Endothelial cell of hepatic sinusoid (primary cell): ENCODE data around the gene SHC2.
"Not testable (repeated sequence)": the region's sequence is repeated elsewhere in the genome, so short reads cannot be mapped to it uniquely, and the experiment has no call there.

ENCODE experiments used
- in situ Hi-C: cut with HindIII; loops from 2 replicates; pipeline ENCODE4 v1.10.0; 2017; ENCODE audit warnings: low sequenced_read_pairs

Gene SHC2

GRCh38 chr19:447816-448560 lies 12.8 kb downstream of the SHC2 start:
- in situ Hi-C loops, result no loop called here

- in situ Hi-C loops, result no loop called here
Observed at GRCh38 chr19:447064-447426, 13.8 kb downstream of the SHC2 start.

- in situ Hi-C loops, result no loop called here
Observed at GRCh38 chr19:444677-445210, 16.1 kb downstream of the SHC2 start.

GRCh38 chr19:443005-443404 lies 17.8 kb downstream of the SHC2 start:
- in situ Hi-C loops, result no loop called here

GRCh38 chr19:442085-442484 lies 18.7 kb downstream of the SHC2 start:
- in situ Hi-C loops, result no loop called here

- in situ Hi-C loops, result no loop called here
Observed at GRCh38 chr19:441213-441836, 19.5 kb downstream of the SHC2 start.

GRCh38 chr19:440391-441212 lies 20.2 kb downstream of the SHC2 start:
- in situ Hi-C loops, result no loop called here

- in situ Hi-C loops, result no loop called here
Observed at GRCh38 chr19:439167-439900, 21.5 kb downstream of the SHC2 start.

GRCh38 chr19:438416-438958 lies 22.3 kb downstream of the SHC2 start:
- in situ Hi-C loops, result no loop called here

- in situ Hi-C loops, result no loop called here
Observed at GRCh38 chr19:437041-437440, 23.8 kb downstream of the SHC2 start.

GRCh38 chr19:436413-436950 lies 24.4 kb downstream of the SHC2 start:
- in situ Hi-C loops, result no loop called here

- in situ Hi-C loops, result no loop called here
Observed at GRCh38 chr19:435707-436412, 25.0 kb downstream of the SHC2 start.

GRCh38 chr19:435056-435706 lies 25.7 kb downstream of the SHC2 start:
- in situ Hi-C loops, result no loop called here

- in situ Hi-C loops, result no loop called here
Observed at GRCh38 chr19:434152-434960, 26.5 kb downstream of the SHC2 start.

GRCh38 chr19:430701-431100 lies 30.1 kb downstream of the SHC2 start:
- in situ Hi-C loops, result no loop called here

- in situ Hi-C loops, result no loop called here
Observed at GRCh38 chr19:428149-428548, 32.7 kb downstream of the SHC2 start.

GRCh38 chr19:427675-428074 lies 33.2 kb downstream of the SHC2 start:
- in situ Hi-C loops, result not testable (repeated sequence)

- in situ Hi-C loops, result no loop called here
Observed at GRCh38 chr19:426725-427445, 33.9 kb downstream of the SHC2 start.
